ENCODE measurements around the gene TMEM132A. TPM values are rescaled to one million over a fixed set of nuclear protein-coding genes. Genes with fewer than 3 reads are reported as not detected.

TMEM132A gene
- polyA plus RNA-seq, 1 experiment: 17.9 TPM

DNA sequence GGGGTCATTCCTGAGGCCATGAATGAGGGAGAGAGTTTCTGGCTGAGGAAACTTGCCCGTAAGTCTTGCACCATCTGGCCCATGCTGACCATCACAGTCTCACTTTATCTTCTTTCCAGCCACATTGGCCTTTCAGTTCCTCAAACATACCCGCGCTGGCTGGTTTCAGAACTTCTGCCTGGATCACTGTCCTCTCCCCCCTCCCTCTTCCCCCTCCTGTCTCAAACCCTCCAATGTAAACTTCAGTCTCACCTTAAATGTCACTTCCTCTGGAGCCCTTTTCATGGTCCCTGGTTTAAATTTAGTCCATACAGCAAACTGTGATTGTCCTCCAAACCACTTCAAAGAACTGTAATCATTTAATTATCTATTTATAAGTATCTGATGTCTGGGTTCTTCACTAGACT is 14.0 kb upstream of the TMEM132A start:
- Histone ChIP-seq H3K4me3 (ENCODE audit: low read depth, low read length) (no peak overlapping the region), H3K36me3 (ENCODE audit: control insufficient read depth, insufficient read depth, low read length) (no peaks in the 10 kb centered on the region), H3K27me3 (ENCODE audit: control insufficient read depth, insufficient read depth, low read length) (0 out of 2 replicates have a peak, but pooled peaks cover 3% of the 10 kb centered on the region)
- no peak for DNase-seq (ENCODE audit: low read depth)
- POLR2A ChIA-PET: no interaction called here
- TF ChIP-seq, protein P1, sequence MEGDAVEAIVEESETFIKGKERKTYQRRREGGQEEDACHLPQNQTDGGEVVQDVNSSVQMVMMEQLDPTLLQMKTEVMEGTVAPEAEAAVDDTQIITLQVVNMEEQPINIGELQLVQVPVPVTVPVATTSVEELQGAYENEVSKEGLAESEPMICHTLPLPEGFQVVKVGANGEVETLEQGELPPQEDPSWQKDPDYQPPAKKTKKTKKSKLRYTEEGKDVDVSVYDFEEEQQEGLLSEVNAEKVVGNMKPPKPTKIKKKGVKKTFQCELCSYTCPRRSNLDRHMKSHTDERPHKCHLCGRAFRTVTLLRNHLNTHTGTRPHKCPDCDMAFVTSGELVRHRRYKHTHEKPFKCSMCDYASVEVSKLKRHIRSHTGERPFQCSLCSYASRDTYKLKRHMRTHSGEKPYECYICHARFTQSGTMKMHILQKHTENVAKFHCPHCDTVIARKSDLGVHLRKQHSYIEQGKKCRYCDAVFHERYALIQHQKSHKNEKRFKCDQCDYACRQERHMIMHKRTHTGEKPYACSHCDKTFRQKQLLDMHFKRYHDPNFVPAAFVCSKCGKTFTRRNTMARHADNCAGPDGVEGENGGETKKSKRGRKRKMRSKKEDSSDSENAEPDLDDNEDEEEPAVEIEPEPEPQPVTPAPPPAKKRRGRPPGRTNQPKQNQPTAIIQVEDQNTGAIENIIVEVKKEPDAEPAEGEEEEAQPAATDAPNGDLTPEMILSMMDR (IDR thresholded peaks at IDR 0.05; ENCODE audit: insufficient read depth, low read depth, low read length): no peak
- CTCF ChIA-PET: no interaction called here

DNA sequence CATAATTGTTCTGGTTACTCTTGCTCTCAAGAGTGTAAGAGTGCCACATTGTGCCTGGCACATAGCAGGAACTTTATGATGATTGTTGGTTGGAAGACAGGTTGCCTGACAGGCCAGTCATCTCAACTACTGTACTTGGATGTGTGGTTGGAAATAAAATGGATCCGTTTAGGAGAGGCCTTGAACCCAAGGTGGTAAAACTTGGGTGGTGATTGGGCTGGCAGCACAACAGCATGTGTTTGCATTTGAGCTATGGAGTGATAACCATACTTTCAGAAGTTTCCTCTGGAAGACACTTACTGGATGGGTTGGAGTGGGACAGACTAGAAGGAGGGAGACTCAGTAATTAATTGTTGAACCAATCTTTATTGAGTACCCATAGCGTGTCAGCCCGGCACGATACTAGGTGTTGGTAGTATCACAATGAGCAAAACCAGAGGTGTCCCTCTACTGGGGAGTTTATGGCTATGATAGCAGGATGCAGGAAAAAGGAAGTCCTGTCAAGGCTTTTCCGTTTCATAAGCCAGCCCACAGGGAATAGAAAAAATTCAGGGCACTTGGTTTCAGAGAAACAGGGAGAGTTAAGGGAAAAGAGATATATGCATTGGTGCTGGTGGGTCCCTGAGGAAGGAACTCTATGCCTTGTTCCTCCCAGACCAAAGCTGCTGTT is 13.4 kb upstream of the TMEM132A start:
- DNase-seq (ENCODE audit: low read depth): no peak
- H3K4me3 ChIP-seq (ENCODE audit: low read depth, low read length): no peak overlapping the region
- H3K36me3 ChIP-seq (ENCODE audit: control insufficient read depth, insufficient read depth, low read length): no peaks in the 10 kb centered on the region
- 0 out of 2 replicates have a peak, but pooled peaks cover 3% of the 10 kb centered on the region for H3K27me3 ChIP-seq (ENCODE audit: control insufficient read depth, insufficient read depth, low read length)
- TF ChIP-seq, protein P1 (IDR thresholded peaks at IDR 0.05; ENCODE audit: insufficient read depth, low read depth, low read length): no peak
- ChIA-PET CTCF (interaction anchor here (0.6 kb wide), 1 partner anchor 88 kb away, joined by 4 read pairs; no protein-coding TSS in a partner anchor), POLR2A (no interaction called here)

DNA sequence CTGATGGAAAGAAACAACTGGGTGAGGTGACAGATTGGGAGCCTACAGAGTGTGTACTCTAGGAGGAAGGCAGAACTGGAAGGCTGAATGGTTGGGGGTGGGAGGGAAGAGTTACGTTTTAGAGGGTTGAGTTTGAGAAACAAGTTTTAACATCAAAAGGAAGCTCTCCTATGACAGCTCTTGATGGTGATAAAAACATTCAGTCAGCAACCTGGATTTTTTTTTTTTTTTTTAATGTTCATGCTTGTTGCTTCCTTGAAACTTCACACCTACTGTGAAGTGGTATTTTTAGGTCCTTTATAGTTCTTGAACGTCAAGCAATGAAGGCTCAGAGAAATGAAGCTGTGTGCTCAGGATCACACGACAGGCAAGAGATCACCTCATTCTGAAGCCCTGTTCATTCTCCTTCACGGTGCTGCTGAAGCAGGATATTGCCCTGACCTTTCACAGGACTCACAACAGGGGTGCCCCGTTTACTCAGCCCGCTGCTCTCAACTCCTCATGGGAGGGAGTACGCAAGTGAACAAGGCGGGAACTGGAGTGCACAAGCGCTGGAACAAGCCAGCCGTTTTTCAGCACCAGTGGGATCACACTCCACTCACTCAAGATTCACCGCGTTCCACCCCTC is 11.9 kb upstream of the TMEM132A start:
- ChIA-PET POLR2A (no interaction called here), CTCF (interaction anchor here (0.6 to 1.2 kb wide), 3 partner anchors 80 to 263 kb away, joined by 3 to 4 read pairs (median 3); no protein-coding TSS in a partner anchor)
- no peak for DNase-seq (ENCODE audit: low read depth)
- H3K4me3 ChIP-seq (ENCODE audit: low read depth, low read length): no peak overlapping the region
- TF ChIP-seq, protein P1 (IDR thresholded peaks at IDR 0.05; ENCODE audit: insufficient read depth, low read depth, low read length): no peak
- H3K36me3 ChIP-seq (ENCODE audit: control insufficient read depth, insufficient read depth, low read length): no peaks in the 10 kb centered on the region
- 0 out of 2 replicates have a peak, but pooled peaks cover 3% of the 10 kb centered on the region for H3K27me3 ChIP-seq (ENCODE audit: control insufficient read depth, insufficient read depth, low read length)

DNA sequence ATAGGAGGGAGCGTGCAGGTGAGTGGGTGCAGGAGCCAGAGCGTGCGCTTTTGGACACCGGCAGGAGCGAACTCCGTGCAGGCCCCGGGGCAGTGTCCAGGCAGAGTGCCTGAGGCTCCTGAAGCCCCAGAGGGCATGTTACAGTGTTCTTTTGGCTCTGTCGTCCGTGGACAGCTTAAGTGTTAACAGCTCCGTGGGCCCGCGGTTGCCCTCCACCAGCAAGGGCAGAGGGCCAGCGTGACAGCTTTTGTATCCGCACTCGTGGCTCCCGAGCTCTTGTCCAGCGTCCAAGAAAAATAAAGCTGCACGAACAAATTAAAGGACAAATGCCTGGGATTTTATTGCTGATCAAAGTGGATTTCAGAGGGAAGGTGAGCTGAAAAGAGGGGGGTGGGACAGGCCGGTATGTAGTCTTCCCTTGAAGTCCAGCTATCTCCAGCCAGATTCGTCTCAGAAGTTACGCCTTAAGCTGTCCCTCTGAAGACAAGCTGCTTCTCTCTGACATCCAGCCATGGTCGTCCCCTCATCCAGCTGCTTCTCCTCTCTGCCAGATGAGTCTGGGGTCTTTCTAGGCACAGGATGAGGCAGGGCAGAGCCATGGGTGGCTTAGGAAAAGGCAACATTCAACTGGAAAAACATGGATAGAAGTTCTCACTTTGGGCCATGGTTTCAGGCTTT is 11.3 kb upstream of the TMEM132A start:
- DNase-seq (ENCODE audit: low read depth): no peak
- CTCF ChIA-PET: interaction anchor here (0.8 to 1.2 kb wide), 5 partner anchors 9 to 262 kb away, joined by 3 to 4 read pairs (median 3); partner anchors contain the start of gene TMEM132A
- Histone ChIP-seq H3K27me3 (ENCODE audit: control insufficient read depth, insufficient read depth, low read length) (0 out of 2 replicates have a peak, but pooled peaks cover 3% of the 10 kb centered on the region), H3K4me3 (ENCODE audit: low read depth, low read length) (no peak overlapping the region), H3K36me3 (ENCODE audit: control insufficient read depth, insufficient read depth, low read length) (no peaks in the 10 kb centered on the region)
- POLR2A ChIA-PET: no interaction called here
- TF ChIP-seq, protein P1 (IDR thresholded peaks at IDR 0.05; ENCODE audit: insufficient read depth, low read depth, low read length): no peak
